GM18526 (cell line): Measurements from ENCODE around the gene TMEM18.

Experiments used
- POLR2A ChIP-seq: IDR thresholded peaks from 3 replicates; pipeline ENCODE4 v1.6.1; 2011; ENCODE audit not compliant: insufficient read length; ENCODE audit errors: extremely low read depth

TMEM18 gene

GRCh38 chr2:677056-677958, at the start of gene TMEM18:
TSS of gene TMEM18 (minus strand) at chr2:677406. CDS start at chr2:677345, 61 bp downstream.
- TF ChIP-seq POLR2A: peak; percentile 95

GRCh38 chr2:726169-726568, 49.0 kb upstream of the TMEM18 start:
- TF ChIP-seq POLR2A: no peak

GRCh38 chr2:725468-725867, 48.3 kb upstream of the TMEM18 start:
- TF ChIP-seq POLR2A: no peak

GRCh38 chr2:723761-724160, 46.6 kb upstream of the TMEM18 start:
- no peak for TF ChIP-seq POLR2A

GRCh38 chr2:720842-721241, 43.6 kb upstream of the TMEM18 start:
- TF ChIP-seq POLR2A: no peak

- TF ChIP-seq POLR2A: no peak
These were observed 42.5 kb upstream of the TMEM18 start for GRCh38 chr2:719734-720133.

GRCh38 chr2:719191-719590, 42.0 kb upstream of the TMEM18 start:
- TF ChIP-seq POLR2A: no peak

- no peak for TF ChIP-seq POLR2A
These were observed 40.5 kb upstream of the TMEM18 start for GRCh38 chr2:717661-718060.

- TF ChIP-seq POLR2A: no peak
These were observed 38.8 kb upstream of the TMEM18 start for GRCh38 chr2:715854-716560.

GRCh38 chr2:715038-715437, 37.8 kb upstream of the TMEM18 start:
- no peak for TF ChIP-seq POLR2A

- no peak for TF ChIP-seq POLR2A
These were observed 37.0 kb upstream of the TMEM18 start for GRCh38 chr2:714005-714741.

GRCh38 chr2:710867-711665, 33.9 kb upstream of the TMEM18 start:
- no peak for TF ChIP-seq POLR2A

GRCh38 chr2:709138-709765, 32.0 kb upstream of the TMEM18 start:
- TF ChIP-seq POLR2A: no peak

GRCh38 chr2:708667-709066, 31.5 kb upstream of the TMEM18 start:
- no peak for TF ChIP-seq POLR2A

GRCh38 chr2:705971-706511, 28.8 kb upstream of the TMEM18 start:
- no peak for TF ChIP-seq POLR2A
